Measurements from ENCODE around the gene TPM1. TPM values are rescaled to one million over a fixed set of nuclear protein-coding genes. Genes with fewer than 3 reads are reported as not detected.

The TPM1 gene
- total RNA-seq, 1 experiment from 2014 or later = 10.1 TPM

- Histone ChIP-seq H3K79me2 (ENCODE audit: low read length) (no peaks in the 10 kb centered on the region), H3K4me2 (ENCODE audit: low read depth, low read length, poor library complexity, severe bottlenecking) (no peak overlapping the region), H3K4me1 (ENCODE audit: low read length) (no peaks in the 10 kb centered on the region), H2AFZ (ENCODE audit: low read length) (no peak overlapping the region), H3K27ac (ENCODE audit: low read length) (no peak overlapping the region), H3K27me3 (ENCODE audit: low read length) (no peaks in the 10 kb centered on the region), H3K9me3 (ENCODE audit: low read length) (no peaks in the 10 kb centered on the region), H3K9ac (ENCODE audit: low read length) (no peak overlapping the region), H3K4me3 (ENCODE audit: low read length) (no peak overlapping the region), H4K20me1 (ENCODE audit: insufficient read depth, low read depth, low read length) (no peaks in the 10 kb centered on the region), H3K9me2 (replicated peaks; ENCODE audit: insufficient read depth, low read length) (no peaks in the 10 kb centered on the region), H3K36me3 (ENCODE audit: insufficient read depth, low read length) (no peaks in the 10 kb centered on the region)
- no peak for DNase-seq
Measured at GRCh38 chr15:63041402-63041973, 1.1 kb upstream of the TPM1 start.

DNA sequence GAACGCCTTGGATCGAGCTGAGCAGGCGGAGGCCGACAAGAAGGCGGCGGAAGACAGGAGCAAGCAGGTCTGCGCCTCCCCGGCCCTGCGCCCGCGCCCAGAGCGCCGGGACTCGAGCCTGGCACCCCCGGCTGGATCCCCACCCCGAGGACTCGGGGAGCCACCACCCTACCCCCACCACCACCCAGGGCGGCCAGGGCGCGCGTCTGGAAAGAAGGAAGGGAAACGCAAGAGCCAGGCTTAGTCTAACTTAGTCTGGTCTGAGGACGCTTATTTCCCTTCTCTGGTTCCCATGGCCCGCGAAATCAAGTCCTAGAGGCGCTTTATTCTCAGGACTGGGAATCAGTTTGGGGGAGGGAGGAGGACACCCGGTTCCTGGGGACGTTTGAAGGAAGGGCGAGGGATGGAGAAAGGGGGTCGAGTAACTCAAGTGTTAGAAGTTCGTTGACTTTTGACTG is 359 bp downstream of the TPM1 start:
- Histone ChIP-seq H3K36me3 (ENCODE audit: insufficient read depth, low read length) (no peaks in the 10 kb centered on the region), H3K4me2 (ENCODE audit: low read depth, low read length, poor library complexity, severe bottlenecking) (no peak overlapping the region), H2AFZ (ENCODE audit: low read length) (no peak overlapping the region), H3K27me3 (ENCODE audit: low read length) (no peaks in the 10 kb centered on the region), H3K9me3 (ENCODE audit: low read length) (no peaks in the 10 kb centered on the region), H3K27ac (ENCODE audit: low read length) (no peak overlapping the region), H3K9me2 (replicated peaks; ENCODE audit: insufficient read depth, low read length) (no peaks in the 10 kb centered on the region), H3K4me3 (ENCODE audit: low read length) (no peak overlapping the region), H4K20me1 (ENCODE audit: insufficient read depth, low read depth, low read length) (no peaks in the 10 kb centered on the region), H3K4me1 (ENCODE audit: low read length) (peaks cover 5% of the 10 kb centered on the region; the same call in 1 of the 2 replicates), H3K9ac (ENCODE audit: low read length) (no peak overlapping the region), H3K79me2 (ENCODE audit: low read length) (no peaks in the 10 kb centered on the region)
- DNase-seq = no peak

DNA sequence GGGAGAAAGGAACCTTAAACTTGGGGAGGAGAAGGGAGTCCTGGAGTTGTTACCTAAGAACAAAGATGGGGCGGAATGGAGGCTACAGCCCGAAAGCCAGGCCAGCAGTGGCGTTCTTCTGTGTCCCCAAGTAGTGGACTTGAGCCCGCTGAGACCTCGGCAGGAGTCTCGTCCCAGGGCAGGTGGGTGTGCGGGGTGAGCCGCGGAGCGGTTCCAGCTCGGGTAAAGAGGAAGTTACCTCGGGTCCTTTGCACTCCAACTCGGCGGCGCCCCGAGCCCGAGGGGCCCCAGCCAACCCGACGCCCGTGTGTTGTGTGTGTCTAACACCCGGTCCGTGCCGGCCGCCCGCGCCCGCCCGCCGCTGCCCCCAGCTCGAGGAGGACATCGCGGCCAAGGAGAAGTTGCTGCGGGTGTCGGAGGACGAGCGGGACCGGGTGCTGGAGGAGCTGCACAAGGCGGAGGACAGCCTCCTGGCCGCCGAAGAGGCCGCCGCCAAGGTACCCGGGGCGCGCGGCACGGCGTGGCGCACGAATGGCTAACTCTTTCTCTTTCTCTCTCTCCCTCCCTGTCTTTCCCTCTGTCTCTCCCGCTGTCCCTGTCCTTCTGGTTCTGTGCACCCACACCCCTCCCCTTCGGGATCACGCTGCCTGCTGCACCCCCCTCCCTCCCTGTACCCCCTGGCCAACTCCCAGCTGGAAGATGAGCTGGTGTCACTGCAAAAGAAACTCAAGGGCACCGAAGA is 959 bp downstream of the TPM1 start:
- Histone ChIP-seq H3K36me3 (ENCODE audit: insufficient read depth, low read length) (no peaks in the 10 kb centered on the region), H2AFZ (ENCODE audit: low read length) (no peak overlapping the region), H3K4me3 (ENCODE audit: low read length) (no peak overlapping the region), H3K27ac (ENCODE audit: low read length) (no peak overlapping the region), H3K27me3 (ENCODE audit: low read length) (no peaks in the 10 kb centered on the region), H3K9me2 (replicated peaks; ENCODE audit: insufficient read depth, low read length) (no peaks in the 10 kb centered on the region), H3K79me2 (ENCODE audit: low read length) (no peaks in the 10 kb centered on the region), H4K20me1 (ENCODE audit: insufficient read depth, low read depth, low read length) (no peaks in the 10 kb centered on the region), H3K9me3 (ENCODE audit: low read length) (no peaks in the 10 kb centered on the region), H3K4me1 (ENCODE audit: low read length) (peaks cover 6% of the 10 kb centered on the region; the same call in 1 of the 2 replicates), H3K9ac (ENCODE audit: low read length) (no peak overlapping the region), H3K4me2 (ENCODE audit: low read depth, low read length, poor library complexity, severe bottlenecking) (no peak overlapping the region)
- DNase-seq = no peak

DNA sequence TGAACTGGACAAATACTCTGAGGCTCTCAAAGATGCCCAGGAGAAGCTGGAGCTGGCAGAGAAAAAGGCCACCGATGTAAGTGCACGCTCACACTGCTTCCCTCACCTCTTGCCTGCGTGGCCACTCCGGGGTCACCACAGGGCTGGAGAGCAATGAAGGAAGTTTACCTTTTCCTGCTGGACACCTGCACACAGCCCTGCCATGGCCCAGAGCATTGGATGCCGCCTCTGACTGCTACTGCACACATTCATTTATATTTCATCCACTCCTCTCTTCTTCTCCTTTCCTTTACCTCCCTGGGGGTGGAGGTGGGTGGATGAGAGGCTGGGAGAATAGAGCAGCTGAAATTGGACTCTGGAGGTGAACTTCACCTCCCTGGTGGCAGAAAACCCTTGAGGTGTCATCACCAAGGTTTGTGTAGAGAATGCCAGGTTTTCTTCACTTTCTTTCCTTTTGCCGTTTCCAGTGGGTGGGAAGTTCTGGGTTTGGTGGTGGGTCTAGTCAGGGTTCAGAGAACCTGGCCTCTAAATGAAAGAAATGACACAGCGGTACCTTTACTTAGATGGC is 1.6 kb downstream of the TPM1 start:
- no peak overlapping the region for H2AFZ ChIP-seq (ENCODE audit: low read length)
- no peak overlapping the region for H3K27ac ChIP-seq (ENCODE audit: low read length)
- no peaks in the 10 kb centered on the region for H3K79me2 ChIP-seq (ENCODE audit: low read length)
- H3K9me3 ChIP-seq (ENCODE audit: low read length) = no peaks in the 10 kb centered on the region
- H3K9ac ChIP-seq (ENCODE audit: low read length) = no peak overlapping the region
- H3K36me3 ChIP-seq (ENCODE audit: insufficient read depth, low read length) = no peaks in the 10 kb centered on the region
- H3K4me2 ChIP-seq (ENCODE audit: low read depth, low read length, poor library complexity, severe bottlenecking) = no peak overlapping the region
- H3K27me3 ChIP-seq (ENCODE audit: low read length) = no peaks in the 10 kb centered on the region
- H3K9me2 ChIP-seq (replicated peaks; ENCODE audit: insufficient read depth, low read length) = no peaks in the 10 kb centered on the region
- peaks cover 12% of the 10 kb centered on the region for H3K4me1 ChIP-seq (ENCODE audit: low read length)
- no peak for DNase-seq
- no peak overlapping the region for H3K4me3 ChIP-seq (ENCODE audit: low read length)
- no peaks in the 10 kb centered on the region for H4K20me1 ChIP-seq (ENCODE audit: insufficient read depth, low read depth, low read length)

- Histone ChIP-seq H3K27me3 (ENCODE audit: low read length) (no peaks in the 10 kb centered on the region), H3K79me2 (ENCODE audit: low read length) (no peaks in the 10 kb centered on the region), H3K36me3 (ENCODE audit: insufficient read depth, low read length) (no peaks in the 10 kb centered on the region), H3K4me3 (ENCODE audit: low read length) (no peak overlapping the region), H2AFZ (ENCODE audit: low read length) (no peak overlapping the region), H3K9me3 (ENCODE audit: low read length) (no peaks in the 10 kb centered on the region), H3K4me2 (ENCODE audit: low read depth, low read length, poor library complexity, severe bottlenecking) (no peak overlapping the region), H3K27ac (ENCODE audit: low read length) (no peak overlapping the region), H3K9ac (ENCODE audit: low read length) (no peak overlapping the region), H3K4me1 (ENCODE audit: low read length) (peaks cover 13% of the 10 kb centered on the region), H4K20me1 (ENCODE audit: insufficient read depth, low read depth, low read length) (no peaks in the 10 kb centered on the region), H3K9me2 (replicated peaks; ENCODE audit: insufficient read depth, low read length) (no peaks in the 10 kb centered on the region)
- DNase-seq = no peak
Measured at GRCh38 chr15:63044645-63045464, 2.3 kb downstream of the TPM1 start.

DNA sequence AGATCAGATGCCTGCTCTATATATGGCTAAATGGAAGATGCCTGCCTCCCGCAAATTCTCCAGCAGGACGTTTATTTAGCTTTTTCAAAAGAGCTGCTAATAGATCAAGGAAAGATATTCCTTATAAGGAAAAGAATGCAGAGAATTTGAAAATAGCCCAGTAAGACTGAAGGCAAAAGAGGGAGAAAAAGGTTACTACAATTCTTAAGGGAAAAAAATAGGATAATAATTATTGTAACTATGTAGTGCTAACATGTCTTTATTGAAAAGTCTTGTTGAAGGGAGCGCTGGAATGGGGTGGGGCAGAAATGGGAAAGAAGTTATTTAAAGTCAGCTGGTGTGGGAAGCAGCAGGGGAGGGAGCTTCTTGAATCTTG is 2.9 kb downstream of the TPM1 start:
- H3K4me2 ChIP-seq (ENCODE audit: low read depth, low read length, poor library complexity, severe bottlenecking) = no peak overlapping the region
- DNase-seq = no peak
- H3K4me3 ChIP-seq (ENCODE audit: low read length) = no peak overlapping the region
- H3K4me1 ChIP-seq (ENCODE audit: low read length) = peaks cover 13% of the 10 kb centered on the region
- no peaks in the 10 kb centered on the region for H3K27me3 ChIP-seq (ENCODE audit: low read length)
- H4K20me1 ChIP-seq (ENCODE audit: insufficient read depth, low read depth, low read length) = no peaks in the 10 kb centered on the region
- no peak overlapping the region for H3K9ac ChIP-seq (ENCODE audit: low read length)
- no peaks in the 10 kb centered on the region for H3K9me2 ChIP-seq (replicated peaks; ENCODE audit: insufficient read depth, low read length)
- no peak overlapping the region for H3K27ac ChIP-seq (ENCODE audit: low read length)
- H3K9me3 ChIP-seq (ENCODE audit: low read length) = no peaks in the 10 kb centered on the region
- no peaks in the 10 kb centered on the region for H3K36me3 ChIP-seq (ENCODE audit: insufficient read depth, low read length)
- H3K79me2 ChIP-seq (ENCODE audit: low read length) = no peaks in the 10 kb centered on the region
- H2AFZ ChIP-seq (ENCODE audit: low read length) = no peak overlapping the region

DNA sequence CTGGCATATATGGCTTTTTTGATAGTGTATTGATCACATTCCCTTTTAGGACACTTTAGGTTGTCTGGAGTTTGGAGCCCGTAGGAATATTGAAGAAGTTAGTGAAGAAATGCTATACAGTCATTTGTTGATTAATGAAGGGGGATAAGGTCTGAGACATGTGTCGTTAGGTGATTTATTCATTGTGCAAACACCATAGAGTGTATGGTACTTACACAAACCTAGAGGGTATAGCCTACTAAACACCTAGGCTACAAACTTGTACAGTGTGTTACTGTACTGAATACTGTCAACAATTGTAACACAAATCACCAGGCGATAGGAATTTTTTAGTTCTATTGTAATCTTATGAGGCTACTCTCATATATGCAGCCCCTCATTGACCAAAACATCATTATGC is 3.3 kb downstream of the TPM1 start:
- Histone ChIP-seq H3K36me3 (ENCODE audit: insufficient read depth, low read length) (no peaks in the 10 kb centered on the region), H3K27me3 (ENCODE audit: low read length) (no peaks in the 10 kb centered on the region), H3K9me2 (replicated peaks; ENCODE audit: insufficient read depth, low read length) (no peaks in the 10 kb centered on the region), H4K20me1 (ENCODE audit: insufficient read depth, low read depth, low read length) (no peaks in the 10 kb centered on the region), H3K9ac (ENCODE audit: low read length) (no peak overlapping the region), H3K4me1 (ENCODE audit: low read length) (peaks cover 13% of the 10 kb centered on the region), H3K4me3 (ENCODE audit: low read length) (no peak overlapping the region), H3K79me2 (ENCODE audit: low read length) (no peaks in the 10 kb centered on the region), H3K4me2 (ENCODE audit: low read depth, low read length, poor library complexity, severe bottlenecking) (no peak overlapping the region), H2AFZ (ENCODE audit: low read length) (no peak overlapping the region), H3K27ac (ENCODE audit: low read length) (no peak overlapping the region), H3K9me3 (ENCODE audit: low read length) (no peaks in the 10 kb centered on the region)
- no peak for DNase-seq

Data from Karpas-422 (cell line).